ENCODE data around the gene ARHGAP24. TPM values are rescaled to one million over a fixed set of nuclear protein-coding genes. Genes with fewer than 3 reads are reported as not detected.

Gene ARHGAP24
- total RNA-seq, 1 donor: 32.1 TPM

DNA sequence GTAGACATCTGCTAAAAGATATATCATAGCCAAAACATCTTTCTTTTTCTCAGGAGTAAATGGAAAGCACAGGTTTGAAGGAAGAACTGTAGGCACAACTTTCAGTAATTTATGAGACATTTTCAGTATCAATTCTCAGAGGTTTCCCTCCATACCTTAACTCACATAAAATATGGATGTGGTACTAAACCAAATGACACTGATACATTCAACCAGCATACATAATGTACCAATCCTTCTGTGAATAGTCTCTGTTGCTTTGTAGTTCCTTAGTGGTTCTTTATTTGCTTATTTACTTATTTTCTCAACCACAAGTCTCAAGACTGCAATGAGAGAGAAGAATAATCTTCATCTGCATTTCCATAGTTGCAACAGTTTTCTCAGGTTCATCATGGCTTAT is 96.1 kb downstream of the ARHGAP24 start:
- Histone ChIP-seq H3K4me1 (ENCODE audit: insufficient read depth, low read length) (no peaks in the 10 kb centered on the region), H3K27me3 (ENCODE audit: insufficient read depth, low read length) (no peaks in the 10 kb centered on the region), H3K4me3 (ENCODE audit: low read length) (no peak overlapping the region), H3K9me3 (ENCODE audit: low read depth, low read length) (no peaks in the 10 kb centered on the region)

- no peak overlapping the region for H3K4me3 ChIP-seq (ENCODE audit: low read length)
- H3K9me3 ChIP-seq (ENCODE audit: low read depth, low read length): no peaks in the 10 kb centered on the region
- no peaks in the 10 kb centered on the region for H3K27me3 ChIP-seq (ENCODE audit: insufficient read depth, low read length)
- no peaks in the 10 kb centered on the region for H3K4me1 ChIP-seq (ENCODE audit: insufficient read depth, low read length)
Measured at GRCh38 chr4:85573270-85573669, 98.3 kb downstream of the ARHGAP24 start.

GRCh38 chr4:85577307-85577706 is 102.4 kb downstream of the ARHGAP24 start:
- no peaks in the 10 kb centered on the region for H3K9me3 ChIP-seq (ENCODE audit: low read depth, low read length)
- H3K4me1 ChIP-seq (ENCODE audit: insufficient read depth, low read length): no peaks in the 10 kb centered on the region
- H3K4me3 ChIP-seq (ENCODE audit: low read length): no peak overlapping the region
- no peaks in the 10 kb centered on the region for H3K27me3 ChIP-seq (ENCODE audit: insufficient read depth, low read length)

- H3K9me3 ChIP-seq (ENCODE audit: low read depth, low read length): no peaks in the 10 kb centered on the region
- no peak overlapping the region for H3K4me3 ChIP-seq (ENCODE audit: low read length)
- no peaks in the 10 kb centered on the region for H3K27me3 ChIP-seq (ENCODE audit: insufficient read depth, low read length)
- no peaks in the 10 kb centered on the region for H3K4me1 ChIP-seq (ENCODE audit: insufficient read depth, low read length)
Measured at GRCh38 chr4:85579942-85580341, 105.0 kb downstream of the ARHGAP24 start.

- Histone ChIP-seq H3K4me1 (ENCODE audit: insufficient read depth, low read length) (no peaks in the 10 kb centered on the region), H3K4me3 (ENCODE audit: low read length) (no peak overlapping the region), H3K9me3 (ENCODE audit: low read depth, low read length) (no peaks in the 10 kb centered on the region), H3K27me3 (ENCODE audit: insufficient read depth, low read length) (no peaks in the 10 kb centered on the region)
Measured at GRCh38 chr4:85580489-85580888, 105.5 kb downstream of the ARHGAP24 start.

- Histone ChIP-seq H3K9me3 (ENCODE audit: low read depth, low read length) (no peaks in the 10 kb centered on the region), H3K4me3 (ENCODE audit: low read length) (no peak overlapping the region)
Measured at GRCh38 chr4:85587952-85588351, 113.0 kb downstream of the ARHGAP24 start.

DNA sequence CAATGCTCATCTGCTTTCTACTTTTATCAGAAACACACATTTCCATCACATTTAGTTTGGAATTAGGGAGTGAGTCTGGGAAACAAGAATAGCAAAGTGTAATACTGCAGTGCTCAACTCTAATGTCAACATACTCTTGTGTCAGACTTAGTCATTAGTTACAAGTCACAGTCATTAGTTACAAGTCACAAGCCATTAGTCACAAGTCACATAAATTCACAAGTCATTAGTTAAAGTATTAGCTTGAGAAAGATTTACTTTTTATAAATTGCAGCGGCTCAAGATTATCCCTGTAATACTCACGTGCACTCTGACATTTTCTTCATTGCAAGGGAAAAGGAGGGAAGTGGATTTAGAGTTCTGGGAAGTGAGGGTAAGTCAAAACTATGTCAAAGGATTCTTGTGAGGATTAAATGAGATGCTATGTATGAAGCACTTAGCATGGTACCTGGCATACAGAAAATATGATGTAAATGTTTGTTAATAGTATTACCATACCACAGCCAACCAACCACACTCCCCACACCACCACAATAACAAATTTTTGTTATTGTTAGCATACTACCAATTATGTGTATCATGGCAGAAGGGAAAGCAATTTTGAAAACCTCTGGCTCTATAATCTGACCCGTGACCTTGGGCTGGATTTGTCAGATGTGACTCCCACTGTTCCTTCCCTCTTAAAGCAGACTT is 116.6 kb downstream of the ARHGAP24 start:
- no peaks in the 10 kb centered on the region for H3K9me3 ChIP-seq (ENCODE audit: low read depth, low read length)
- H3K27me3 ChIP-seq (ENCODE audit: insufficient read depth, low read length): no peaks in the 10 kb centered on the region
- no peaks in the 10 kb centered on the region for H3K4me1 ChIP-seq (ENCODE audit: insufficient read depth, low read length)
- no peak overlapping the region for H3K4me3 ChIP-seq (ENCODE audit: low read length)

More at GRCh38 chr4:85587952-85588351, 113.0 kb downstream of the ARHGAP24 start:
- Histone ChIP-seq H3K27me3 (ENCODE audit: insufficient read depth, low read length) (no peaks in the 10 kb centered on the region), H3K4me1 (ENCODE audit: insufficient read depth, low read length) (no peaks in the 10 kb centered on the region)

DNA sequence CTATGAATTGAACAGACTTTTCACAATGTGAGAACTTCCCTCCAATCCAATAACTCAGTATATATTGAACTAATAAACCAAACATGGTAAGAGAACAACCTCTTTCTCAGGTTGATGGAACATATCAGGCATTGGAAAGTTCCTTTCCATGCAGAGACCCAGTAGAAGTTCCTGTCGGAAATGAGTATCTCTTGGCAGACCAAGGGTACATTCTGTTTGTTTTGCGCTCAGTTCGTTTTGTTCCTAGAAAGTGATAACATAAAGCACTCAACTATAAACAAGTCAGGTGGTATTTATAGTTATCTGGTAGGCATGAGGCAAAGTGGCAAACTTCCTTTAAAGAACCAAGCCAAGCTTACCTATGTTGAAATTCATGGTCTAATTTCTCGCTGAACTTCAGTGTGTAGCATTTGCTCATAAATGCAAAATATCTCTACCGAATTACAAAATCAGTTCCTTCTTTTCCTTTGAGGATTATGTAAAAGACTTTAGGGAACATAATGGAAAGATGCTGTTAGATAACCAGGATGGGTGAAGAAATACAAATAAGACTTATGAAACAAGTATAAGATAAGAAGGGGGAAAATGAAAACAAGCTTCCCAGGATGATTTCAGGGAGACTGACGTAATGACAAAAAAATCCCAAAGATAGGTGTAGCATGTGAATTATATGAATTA is 120.3 kb downstream of the ARHGAP24 start:
- no peak overlapping the region for H3K4me3 ChIP-seq (ENCODE audit: low read length)
- no peaks in the 10 kb centered on the region for H3K4me1 ChIP-seq (ENCODE audit: insufficient read depth, low read length)
- H3K9me3 ChIP-seq (ENCODE audit: low read depth, low read length): no peaks in the 10 kb centered on the region
- H3K27me3 ChIP-seq (ENCODE audit: insufficient read depth, low read length): no peaks in the 10 kb centered on the region

- H3K4me3 ChIP-seq (ENCODE audit: low read length): no peak overlapping the region
- H3K4me1 ChIP-seq (ENCODE audit: insufficient read depth, low read length): no peaks in the 10 kb centered on the region
- no peaks in the 10 kb centered on the region for H3K9me3 ChIP-seq (ENCODE audit: low read depth, low read length)
- H3K27me3 ChIP-seq (ENCODE audit: insufficient read depth, low read length): no peaks in the 10 kb centered on the region
Measured at GRCh38 chr4:85595796-85596559, 121.0 kb downstream of the ARHGAP24 start.

DNA sequence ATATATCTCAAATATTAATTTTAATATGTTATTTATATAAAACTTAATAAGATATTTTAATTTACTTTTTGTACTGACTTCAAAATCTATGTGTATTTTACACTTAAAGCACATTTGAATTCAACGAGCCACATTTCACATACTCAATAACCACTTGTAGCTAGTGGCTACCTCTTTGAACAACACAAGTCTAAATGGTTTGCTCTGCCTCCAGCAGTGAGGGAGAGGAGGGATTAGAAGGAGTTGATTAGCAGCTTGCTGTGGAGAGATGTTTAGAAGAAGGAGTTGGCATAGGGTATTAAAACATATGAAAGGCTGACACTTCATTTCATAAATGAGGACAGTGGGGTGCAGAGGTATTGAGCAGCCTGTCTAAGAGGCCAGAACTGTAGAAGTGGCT is 124.0 kb downstream of the ARHGAP24 start:
- H3K27me3 ChIP-seq (ENCODE audit: insufficient read depth, low read length): no peaks in the 10 kb centered on the region
- H3K9me3 ChIP-seq (ENCODE audit: low read depth, low read length): no peaks in the 10 kb centered on the region
- H3K4me1 ChIP-seq (ENCODE audit: insufficient read depth, low read length): no peaks in the 10 kb centered on the region
- no peak overlapping the region for H3K4me3 ChIP-seq (ENCODE audit: low read length)

- Histone ChIP-seq H3K9me3 (ENCODE audit: low read depth, low read length) (no peaks in the 10 kb centered on the region), H3K4me3 (ENCODE audit: low read length) (no peak overlapping the region), H3K4me1 (ENCODE audit: insufficient read depth, low read length) (no peaks in the 10 kb centered on the region), H3K27me3 (ENCODE audit: insufficient read depth, low read length) (no peaks in the 10 kb centered on the region)
Measured at GRCh38 chr4:85600501-85600900, 125.6 kb downstream of the ARHGAP24 start.

DNA sequence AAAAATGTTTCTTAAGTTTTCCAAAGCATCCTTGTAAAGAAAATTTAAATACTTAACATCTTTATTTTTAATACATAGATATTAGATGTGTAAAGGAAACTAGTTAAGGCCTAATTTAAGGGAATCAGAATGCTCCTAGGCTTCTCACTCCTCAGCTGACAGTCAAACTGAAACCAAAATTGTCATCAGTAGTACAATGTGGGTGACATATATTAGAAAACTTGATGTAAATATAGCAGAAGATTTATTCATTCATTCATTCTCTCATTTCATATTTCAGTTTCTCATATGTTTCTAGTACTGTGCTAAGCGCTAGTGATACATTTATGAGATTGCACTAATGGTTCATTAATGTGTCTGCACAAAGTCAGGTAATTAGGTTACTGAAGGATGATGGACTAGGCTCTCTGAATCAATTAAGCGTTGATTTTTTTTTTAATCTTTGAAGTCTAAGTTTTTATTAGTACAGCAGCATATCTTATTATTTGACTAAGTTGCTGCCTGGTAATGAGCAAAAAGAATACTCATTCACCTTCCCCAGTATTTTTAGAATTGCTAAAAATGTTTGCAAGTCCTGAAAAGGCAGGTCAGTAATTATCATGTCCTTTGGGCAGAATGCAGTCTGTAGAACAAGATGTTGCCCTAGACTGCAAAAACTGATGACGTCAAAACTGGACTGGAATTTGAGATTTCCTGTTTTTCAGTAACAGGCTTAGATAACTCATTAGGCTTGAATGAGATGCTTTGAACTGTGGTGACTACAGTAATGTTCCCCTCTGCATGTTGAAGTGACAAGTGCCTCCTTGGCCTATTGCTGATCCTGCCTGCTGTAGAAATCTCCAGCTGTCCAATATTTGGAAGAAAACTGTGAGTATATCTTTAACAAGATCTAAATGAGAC is 128.7 kb downstream of the ARHGAP24 start:
- Histone ChIP-seq H3K9me3 (ENCODE audit: low read depth, low read length) (no peaks in the 10 kb centered on the region), H3K27me3 (ENCODE audit: insufficient read depth, low read length) (no peaks in the 10 kb centered on the region), H3K4me1 (ENCODE audit: insufficient read depth, low read length) (peaks cover 4% of the 10 kb centered on the region), H3K4me3 (ENCODE audit: low read length) (no peak overlapping the region)

DNA sequence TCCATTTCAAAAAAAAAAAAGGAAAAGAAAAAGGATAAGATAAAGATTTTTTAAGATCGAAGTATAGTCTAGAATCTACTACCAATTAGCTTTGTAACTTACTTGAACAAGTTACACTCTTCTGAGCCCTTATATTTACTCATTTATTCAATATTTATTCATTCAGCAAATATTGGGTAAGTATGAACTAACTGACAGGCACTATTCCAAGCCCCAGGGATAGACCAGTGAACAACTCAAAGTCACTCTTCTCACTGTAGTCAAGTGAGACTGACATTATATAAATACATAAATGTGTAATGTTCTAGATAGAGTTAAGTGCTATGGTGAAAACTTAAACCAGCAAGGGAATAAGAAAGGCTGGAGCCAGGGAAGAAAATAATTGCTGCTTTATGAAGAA is 131.6 kb downstream of the ARHGAP24 start:
- H3K4me3 ChIP-seq (ENCODE audit: low read length): no peak overlapping the region
- H3K9me3 ChIP-seq (ENCODE audit: low read depth, low read length): no peaks in the 10 kb centered on the region
- no peaks in the 10 kb centered on the region for H3K27me3 ChIP-seq (ENCODE audit: insufficient read depth, low read length)
- H3K4me1 ChIP-seq (ENCODE audit: insufficient read depth, low read length): peaks cover 6% of the 10 kb centered on the region

GRCh38 chr4:85607624-85608023 is 132.7 kb downstream of the ARHGAP24 start:
- no peak overlapping the region for H3K4me3 ChIP-seq (ENCODE audit: low read length)
- no peaks in the 10 kb centered on the region for H3K27me3 ChIP-seq (ENCODE audit: insufficient read depth, low read length)
- H3K4me1 ChIP-seq (ENCODE audit: insufficient read depth, low read length): peaks cover 6% of the 10 kb centered on the region
- H3K9me3 ChIP-seq (ENCODE audit: low read depth, low read length): no peaks in the 10 kb centered on the region

All from mononuclear cell (primary cell).